HG02623 (cell line): ENCODE measurements around the gene SPINK8.
"Not testable (repeated sequence)": the region's sequence is repeated elsewhere in the genome, so short reads cannot be mapped to it uniquely, and the experiment has no call there.

Experiments used
- ATAC-seq: cut with Tn5 transposase; IDR thresholded peaks from one replicate; pipeline ENCODE4 v1.9.1; 2021; ENCODE audit warnings: moderate library complexity; ENCODE audit not compliant: unreplicated experiment

Gene SPINK8

GRCh38 chr3:48280881-48281280, 52.6 kb downstream of the SPINK8 start:
- no peak for ATAC-seq

- ATAC-seq: no peak
These were observed 54.4 kb downstream of the SPINK8 start for GRCh38 chr3:48278884-48279559.

- ATAC-seq: no peak
These were observed 56.4 kb downstream of the SPINK8 start for GRCh38 chr3:48276911-48277641.

GRCh38 chr3:48275287-48276027, 58.0 kb downstream of the SPINK8 start:
- no peak for ATAC-seq

GRCh38 chr3:48274452-48274851, 59.0 kb downstream of the SPINK8 start:
- no peak for ATAC-seq

GRCh38 chr3:48273594-48274211, 59.8 kb downstream of the SPINK8 start:
- ATAC-seq: no peak

GRCh38 chr3:48271763-48272498, 61.5 kb downstream of the SPINK8 start:
- ATAC-seq: no peak

- not testable (repeated sequence) for ATAC-seq
These were observed 62.2 kb downstream of the SPINK8 start for GRCh38 chr3:48271223-48271622.

GRCh38 chr3:48270306-48270705, 63.2 kb downstream of the SPINK8 start:
- no peak for ATAC-seq

- ATAC-seq: no peak
These were observed 63.9 kb downstream of the SPINK8 start for GRCh38 chr3:48269592-48269991.

- no peak for ATAC-seq
These were observed 64.4 kb downstream of the SPINK8 start for GRCh38 chr3:48268936-48269561.

- ATAC-seq: no peak
These were observed 65.0 kb downstream of the SPINK8 start for GRCh38 chr3:48268381-48268935.

GRCh38 chr3:48267782-48268181, 65.7 kb downstream of the SPINK8 start:
- no peak for ATAC-seq

GRCh38 chr3:48258530-48258929, 74.9 kb downstream of the SPINK8 start:
- ATAC-seq: no peak
